SK-N-SH (cell line): ENCODE data around the gene RAB30. TPM values are rescaled to one million over a fixed set of nuclear protein-coding genes. Genes with fewer than 3 reads are reported as not detected.

ENCODE experiments used
- CTCF ChIA-PET: fragments of 300-600, 350-600 bp; formaldehyde crosslinking; extraction: SDS; loops from one replicate; lab custom pipeline; 2021; lab: Yijun Ruan, JAX
- POLR2A ChIA-PET: fragments of 350-600 bp; sonication (Branson Sonifier 250); formaldehyde crosslinking; extraction: SDS; loops from one replicate; lab custom pipeline; 2020; ENCODE audit warnings: antibody characterized with exemption, inconsistent platforms; lab: Yijun Ruan, JAX
- DNase-seq: peaks from one replicate; pipeline ENCODE4 v3.0.0; 2012
- H2AFZ ChIP-seq: fragments of 200-600 bp; sonication (generic); 2 replicates; pipeline ENCODE4 v1.8.1; 2016; ENCODE audit warnings: antibody characterized with exemption, mild to moderate bottlenecking, low read depth
- H3F3A ChIP-seq: fragments of 200-600 bp; sonication (generic); replicated peaks from 2 replicates; pipeline ENCODE3; 2016; ENCODE audit warnings: antibody characterized with exemption, mild to moderate bottlenecking; ENCODE audit not compliant: insufficient read depth
- H3K27ac ChIP-seq, 2 experiments: fragments of 200-500 bp in 1 of 2; fragments of 200-600 bp in 1 of 2; sonication (Bioruptor generic) in 1 of 2; sonication (generic), shearing (Covaris generic) in 1 of 2; 2 replicates each; pipeline versions ENCODE4 v1.5.1 to v1.6.1; 2014 to 2016; ENCODE audit warnings: low read depth in 2 of 2, inconsistent platforms in 1 of 2, low read length in 1 of 2, mild to moderate bottlenecking in 1 of 2, mixed read lengths in 1 of 2
- H3K27me3 ChIP-seq: fragments of 200-600 bp; sonication (generic), shearing (Covaris generic); 2 replicates; pipeline ENCODE4 v1.6.1; 2016; ENCODE audit warnings: mixed run types; ENCODE audit not compliant: insufficient read depth
- H3K36me3 ChIP-seq, 2 experiments: fragments of 200-500 bp in 1 of 2; fragments of 200-600 bp in 1 of 2; sonication (Bioruptor generic) in 1 of 2; sonication (generic) in 1 of 2; replicated peaks in 1 of 2; 2 replicates each; pipeline versions ENCODE3 to v1.5.1; 2014 to 2016; ENCODE audit warnings: low read length in 1 of 2, mild to moderate bottlenecking in 1 of 2; ENCODE audit not compliant: insufficient read depth in 2 of 2, control insufficient read depth in 1 of 2
- H3K4me1 ChIP-seq, 2 experiments: fragments of 200-500 bp in 1 of 2; fragments of 200-600 bp in 1 of 2; sonication (Bioruptor generic) in 1 of 2; sonication (generic), shearing (Covaris generic) in 1 of 2; 2 replicates each; pipeline versions ENCODE4 v1.5.1 to v1.6.1; 2014 to 2016; ENCODE audit warnings: low read depth in 1 of 2, low read length in 1 of 2, mixed run types in 1 of 2; ENCODE audit not compliant: insufficient read depth in 2 of 2, control insufficient read depth in 1 of 2
- H3K4me2 ChIP-seq: fragments of 200-600 bp; sonication (generic), shearing (Covaris generic); 2 replicates; pipeline ENCODE4 v1.6.1; 2017; ENCODE audit warnings: mixed run types
- H3K4me3 ChIP-seq, 2 experiments: fragments of 200-500 bp in 1 of 2; fragments of 200-600 bp in 1 of 2; sonication (Bioruptor generic) in 1 of 2; sonication (generic), shearing (Covaris generic) in 1 of 2; 2 replicates each; pipeline versions ENCODE4 v1.5.1 to v1.8.1; 2014 to 2016; ENCODE audit warnings: low read depth in 2 of 2, inconsistent platforms in 1 of 2, low read length in 1 of 2, mild to moderate bottlenecking in 1 of 2, mixed read lengths in 1 of 2, moderate library complexity in 1 of 2
- H3K79me2 ChIP-seq: fragments of 200-600 bp; sonication (generic); 2 replicates; pipeline ENCODE4 v1.8.1; 2017; ENCODE audit warnings: mild to moderate bottlenecking; ENCODE audit not compliant: insufficient read depth
- H3K9ac ChIP-seq: fragments of 200-600 bp; sonication (generic); 2 replicates; pipeline ENCODE4 v1.6.1; 2017; ENCODE audit warnings: mixed run types
- H3K9me2 ChIP-seq: fragments of 200-600 bp; sonication (generic); 2 replicates; pipeline ENCODE4 v1.6.1; 2017; ENCODE audit warnings: mixed run types
- H3K9me3 ChIP-seq: fragments of 200-600 bp; sonication (generic); 2 replicates; pipeline ENCODE4 v1.6.1; 2017; ENCODE audit warnings: mixed run types, mild to moderate bottlenecking, moderate library complexity
- H4K20me1 ChIP-seq: fragments of 200-600 bp; sonication (generic); 2 replicates; pipeline ENCODE4 v1.6.1; 2017; ENCODE audit warnings: mild to moderate bottlenecking, mixed run types; ENCODE audit not compliant: insufficient read depth
- CTCF ChIP-seq: fragments of 200-600 bp; sonication (generic); IDR thresholded peaks from 2 replicates; pipeline ENCODE4 v1.6.1; 2017; ENCODE audit warnings: antibody characterized with exemption, mild to moderate bottlenecking, moderate library complexity
- ELF1 ChIP-seq: IDR thresholded peaks from 2 replicates; pipeline ENCODE4 v1.4.0; 2012
- FOSL2 ChIP-seq: IDR thresholded peaks from 2 replicates; pipeline ENCODE4 v1.4.0; 2012; ENCODE audit warnings: low read depth, mild to moderate bottlenecking, moderate library complexity, borderline replicate concordance
- FOXJ3 ChIP-seq: sonication (generic); formaldehyde crosslinking; IDR thresholded peaks from 2 replicates; pipeline ENCODE4 v1.5.1; 2020; ENCODE audit warnings: mild to moderate bottlenecking, missing genetic modification reagents
- GABPA ChIP-seq: IDR thresholded peaks from 2 replicates; pipeline ENCODE4 v1.4.0; 2012; ENCODE audit warnings: low read depth, mild to moderate bottlenecking
- GATA2 ChIP-seq: sonication (generic); formaldehyde crosslinking; IDR thresholded peaks from 2 replicates; pipeline ENCODE4 v1.5.0; 2020; ENCODE audit warnings: mild to moderate bottlenecking, missing genetic modification reagents
- IRF3 ChIP-seq: fragments of 150-350 bp; IDR thresholded peaks from 2 replicates; pipeline ENCODE4 v1.6.1; 2016; ENCODE audit warnings: mild to moderate bottlenecking, low read depth, low read length
- MAX ChIP-seq: IDR thresholded peaks from 2 replicates; pipeline ENCODE4 v1.4.0; 2012; ENCODE audit warnings: low read depth
- MXI1 ChIP-seq: IDR thresholded peaks from 2 replicates; pipeline ENCODE4 v1.6.1; 2012; ENCODE audit warnings: mild to moderate bottlenecking, low read depth, low read length, improper control_type of control experiment
- PBX3 ChIP-seq: IDR thresholded peaks from 2 replicates; pipeline ENCODE4; 2012
- RAD21 ChIP-seq: IDR thresholded peaks from 2 replicates; pipeline ENCODE4 v1.6.1; 2012; ENCODE audit warnings: mild to moderate bottlenecking, low read length
- RCOR1 ChIP-seq: fragments of 150-350 bp; IDR thresholded peaks from 2 replicates; pipeline ENCODE4 v1.6.1; 2017; ENCODE audit warnings: antibody characterized with exemption, low read length
- REST ChIP-seq: IDR thresholded peaks from 2 replicates; pipeline ENCODE4 v1.6.1; 2012; ENCODE audit warnings: mild to moderate bottlenecking, low read depth, low read length, moderate library complexity
- RFX5 ChIP-seq: IDR thresholded peaks from 2 replicates; pipeline ENCODE4 v1.6.1; 2012; ENCODE audit warnings: mild to moderate bottlenecking, improper control_type of control experiment, low read length
- SIN3A ChIP-seq: IDR thresholded peaks from 2 replicates; pipeline ENCODE4 v1.6.1; 2012; ENCODE audit warnings: low read depth, mild to moderate bottlenecking, low read length, moderate library complexity, borderline replicate concordance
- TAF1 ChIP-seq: IDR thresholded peaks from 2 replicates; pipeline ENCODE4 v1.6.1; 2012; ENCODE audit warnings: low read depth, mild to moderate bottlenecking, low read length, moderate library complexity, borderline replicate concordance
- TCF12 ChIP-seq: IDR thresholded peaks from 2 replicates; pipeline ENCODE4 v1.4.0; 2012
- USF1 ChIP-seq: IDR thresholded peaks from 2 replicates; pipeline ENCODE4 v1.4.0; 2012; ENCODE audit warnings: low read depth, borderline replicate concordance
- USF2 ChIP-seq: fragments of 150-350 bp; IDR thresholded peaks from 2 replicates; pipeline ENCODE4 v1.6.1; 2017; ENCODE audit warnings: antibody characterized with exemption, low read length, low read depth, borderline replicate concordance
- WGBS: methylation state at CpG from one replicate; pipeline ENCODE4 v1.1.6; 2017; ENCODE audit warnings: low lambda C conversion rate; 5-methylcytosine and 5-hydroxymethylcytosine counted together
- polyA plus RNA-seq, 3 experiments: library from polyadenylated mRNA; depleted of rRNA; stranded (reverse); fragments of >200 nt; gene quantifications; 2 replicates each; pipeline ENCODE4 v1.2.3, GENCODE V29; 2012

The RAB30 gene
- polyA plus RNA-seq, 1 of the 3 experiments (the other 2 are of a cell fraction): 3.3 TPM

GRCh38 chr11:83002522-83002921 is 69.2 kb downstream of the RAB30 start:
- CTCF ChIA-PET: interaction anchor here (1.6 kb wide), 1 partner anchor 29 kb away, joined by 3 read pairs; no protein-coding TSS in a partner anchor
- peaks cover 3% of the 10 kb centered on the region for H3F3A ChIP-seq
- no peak overlapping the region for H3K4me3 ChIP-seq
- H2AFZ ChIP-seq: no peak overlapping the region
- H3K9me2 ChIP-seq: no peaks in the 10 kb centered on the region
- no peak overlapping the region for H3K9ac ChIP-seq
- H3K79me2 ChIP-seq: peaks cover 6% of the 10 kb centered on the region; the same call in 1 of the 2 replicates
- peaks cover 0 to 4% of the 10 kb centered on the region in 2 experiments for H3K36me3 ChIP-seq
- no peak overlapping the region for H3K4me2 ChIP-seq
- H3K9me3 ChIP-seq: no peaks in the 10 kb centered on the region
- peaks cover 4 to 14% of the 10 kb centered on the region in 2 experiments; a peak in 2 of 4 replicates for H3K4me1 ChIP-seq
- TF ChIP-seq IRF3 (no peak), RCOR1 (no peak), CTCF (no peak), MAX (no peak), GATA2 (CRISPR knock-in tag) (no peak), RAD21 (no peak), TAF1 (no peak), SIN3A (no peak), USF2 (no peak), MXI1 (no peak), FOSL2 (no peak), REST (no peak), FOXJ3 (no peak), USF1 (no peak), RFX5 (no peak), TCF12 (no peak), GABPA (no peak), PBX3 (no peak), ELF1 (no peak)
- TF ChIP-seq, all 33 proteins: peak for 0
- Histone ChIP-seq H3K27ac (no peak overlapping the region), H4K20me1 (no peaks in the 10 kb centered on the region), H3K27me3 (no peaks in the 10 kb centered on the region)
- WGBS: 93% methylated on average over 3 of the region's 3 CpGs
- POLR2A ChIA-PET: no interaction called here
- DNase-seq: no peak
